ENCODE data around the gene DPEP3. TPM values are rescaled to one million over a fixed set of nuclear protein-coding genes. Genes with fewer than 3 reads are reported as not detected.

The DPEP3 gene
- total RNA-seq, 1 experiment from 2014 or later: 1.6 TPM

DNA sequence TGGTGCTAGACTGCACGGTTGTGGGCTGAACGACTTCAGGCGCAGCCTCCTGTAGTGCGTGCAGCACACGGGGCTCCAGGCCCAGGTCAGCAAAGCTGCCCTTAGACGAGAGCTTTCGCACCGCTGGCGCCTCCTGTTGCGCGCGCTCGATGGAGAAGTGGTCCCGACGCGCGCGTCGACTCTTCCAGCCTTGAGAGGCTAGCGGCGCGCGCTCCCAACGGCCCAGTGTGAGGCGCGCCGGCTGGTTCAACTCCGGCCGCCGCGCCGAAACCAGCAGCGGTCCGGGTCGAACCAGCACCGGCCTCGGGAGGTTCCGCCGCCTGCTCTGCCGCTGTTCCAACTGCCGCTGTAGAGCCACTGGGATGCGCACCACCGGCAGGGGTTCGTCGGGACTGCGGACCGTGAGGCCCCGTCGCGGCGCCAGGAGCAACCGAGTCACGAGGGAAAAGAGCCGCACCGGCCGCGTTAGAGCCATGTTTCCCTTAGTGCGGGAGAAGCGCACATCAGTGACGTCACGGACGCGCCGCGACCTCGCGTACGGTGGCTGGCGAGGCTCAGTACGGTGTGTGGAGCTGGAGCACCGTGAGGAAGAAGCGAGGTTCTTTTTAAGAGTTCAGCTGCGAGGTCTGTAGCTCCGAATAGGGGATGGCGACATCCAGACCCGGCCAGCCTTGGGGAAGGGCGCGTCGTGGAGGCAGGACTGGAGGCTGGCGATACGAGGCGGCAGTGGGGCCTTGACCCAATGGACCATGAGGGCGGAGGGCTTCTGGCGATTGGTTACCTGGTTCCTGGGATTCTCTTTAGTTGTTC is 42.6 kb upstream of the DPEP3 start, which contains the start of the genes DDX28 and DUS2 (continued):
- TF ChIP-seq, protein P1, sequence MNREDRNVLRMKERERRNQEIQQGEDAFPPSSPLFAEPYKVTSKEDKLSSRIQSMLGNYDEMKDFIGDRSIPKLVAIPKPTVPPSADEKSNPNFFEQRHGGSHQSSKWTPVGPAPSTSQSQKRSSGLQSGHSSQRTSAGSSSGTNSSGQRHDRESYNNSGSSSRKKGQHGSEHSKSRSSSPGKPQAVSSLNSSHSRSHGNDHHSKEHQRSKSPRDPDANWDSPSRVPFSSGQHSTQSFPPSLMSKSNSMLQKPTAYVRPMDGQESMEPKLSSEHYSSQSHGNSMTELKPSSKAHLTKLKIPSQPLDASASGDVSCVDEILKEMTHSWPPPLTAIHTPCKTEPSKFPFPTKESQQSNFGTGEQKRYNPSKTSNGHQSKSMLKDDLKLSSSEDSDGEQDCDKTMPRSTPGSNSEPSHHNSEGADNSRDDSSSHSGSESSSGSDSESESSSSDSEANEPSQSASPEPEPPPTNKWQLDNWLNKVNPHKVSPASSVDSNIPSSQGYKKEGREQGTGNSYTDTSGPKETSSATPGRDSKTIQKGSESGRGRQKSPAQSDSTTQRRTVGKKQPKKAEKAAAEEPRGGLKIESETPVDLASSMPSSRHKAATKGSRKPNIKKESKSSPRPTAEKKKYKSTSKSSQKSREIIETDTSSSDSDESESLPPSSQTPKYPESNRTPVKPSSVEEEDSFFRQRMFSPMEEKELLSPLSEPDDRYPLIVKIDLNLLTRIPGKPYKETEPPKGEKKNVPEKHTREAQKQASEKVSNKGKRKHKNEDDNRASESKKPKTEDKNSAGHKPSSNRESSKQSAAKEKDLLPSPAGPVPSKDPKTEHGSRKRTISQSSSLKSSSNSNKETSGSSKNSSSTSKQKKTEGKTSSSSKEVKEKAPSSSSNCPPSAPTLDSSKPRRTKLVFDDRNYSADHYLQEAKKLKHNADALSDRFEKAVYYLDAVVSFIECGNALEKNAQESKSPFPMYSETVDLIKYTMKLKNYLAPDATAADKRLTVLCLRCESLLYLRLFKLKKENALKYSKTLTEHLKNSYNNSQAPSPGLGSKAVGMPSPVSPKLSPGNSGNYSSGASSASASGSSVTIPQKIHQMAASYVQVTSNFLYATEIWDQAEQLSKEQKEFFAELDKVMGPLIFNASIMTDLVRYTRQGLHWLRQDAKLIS (CRISPR knock-in tag; IDR thresholded peaks at IDR 0.05; ENCODE audit: borderline replicate concordance): no peak
- TF ChIP-seq, protein P2, sequence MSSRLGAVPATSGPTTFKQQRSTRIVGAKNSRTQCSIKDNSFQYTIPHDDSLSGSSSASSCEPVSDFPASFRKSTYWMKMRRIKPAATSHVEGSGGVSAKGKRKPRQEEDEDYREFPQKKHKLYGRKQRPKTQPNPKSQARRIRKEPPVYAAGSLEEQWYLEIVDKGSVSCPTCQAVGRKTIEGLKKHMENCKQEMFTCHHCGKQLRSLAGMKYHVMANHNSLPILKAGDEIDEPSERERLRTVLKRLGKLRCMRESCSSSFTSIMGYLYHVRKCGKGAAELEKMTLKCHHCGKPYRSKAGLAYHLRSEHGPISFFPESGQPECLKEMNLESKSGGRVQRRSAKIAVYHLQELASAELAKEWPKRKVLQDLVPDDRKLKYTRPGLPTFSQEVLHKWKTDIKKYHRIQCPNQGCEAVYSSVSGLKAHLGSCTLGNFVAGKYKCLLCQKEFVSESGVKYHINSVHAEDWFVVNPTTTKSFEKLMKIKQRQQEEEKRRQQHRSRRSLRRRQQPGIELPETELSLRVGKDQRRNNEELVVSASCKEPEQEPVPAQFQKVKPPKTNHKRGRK (CRISPR knock-in tag; IDR thresholded peaks at IDR 0.05; ENCODE audit: borderline replicate concordance): no peak
- TF ChIP-seq, protein P3, sequence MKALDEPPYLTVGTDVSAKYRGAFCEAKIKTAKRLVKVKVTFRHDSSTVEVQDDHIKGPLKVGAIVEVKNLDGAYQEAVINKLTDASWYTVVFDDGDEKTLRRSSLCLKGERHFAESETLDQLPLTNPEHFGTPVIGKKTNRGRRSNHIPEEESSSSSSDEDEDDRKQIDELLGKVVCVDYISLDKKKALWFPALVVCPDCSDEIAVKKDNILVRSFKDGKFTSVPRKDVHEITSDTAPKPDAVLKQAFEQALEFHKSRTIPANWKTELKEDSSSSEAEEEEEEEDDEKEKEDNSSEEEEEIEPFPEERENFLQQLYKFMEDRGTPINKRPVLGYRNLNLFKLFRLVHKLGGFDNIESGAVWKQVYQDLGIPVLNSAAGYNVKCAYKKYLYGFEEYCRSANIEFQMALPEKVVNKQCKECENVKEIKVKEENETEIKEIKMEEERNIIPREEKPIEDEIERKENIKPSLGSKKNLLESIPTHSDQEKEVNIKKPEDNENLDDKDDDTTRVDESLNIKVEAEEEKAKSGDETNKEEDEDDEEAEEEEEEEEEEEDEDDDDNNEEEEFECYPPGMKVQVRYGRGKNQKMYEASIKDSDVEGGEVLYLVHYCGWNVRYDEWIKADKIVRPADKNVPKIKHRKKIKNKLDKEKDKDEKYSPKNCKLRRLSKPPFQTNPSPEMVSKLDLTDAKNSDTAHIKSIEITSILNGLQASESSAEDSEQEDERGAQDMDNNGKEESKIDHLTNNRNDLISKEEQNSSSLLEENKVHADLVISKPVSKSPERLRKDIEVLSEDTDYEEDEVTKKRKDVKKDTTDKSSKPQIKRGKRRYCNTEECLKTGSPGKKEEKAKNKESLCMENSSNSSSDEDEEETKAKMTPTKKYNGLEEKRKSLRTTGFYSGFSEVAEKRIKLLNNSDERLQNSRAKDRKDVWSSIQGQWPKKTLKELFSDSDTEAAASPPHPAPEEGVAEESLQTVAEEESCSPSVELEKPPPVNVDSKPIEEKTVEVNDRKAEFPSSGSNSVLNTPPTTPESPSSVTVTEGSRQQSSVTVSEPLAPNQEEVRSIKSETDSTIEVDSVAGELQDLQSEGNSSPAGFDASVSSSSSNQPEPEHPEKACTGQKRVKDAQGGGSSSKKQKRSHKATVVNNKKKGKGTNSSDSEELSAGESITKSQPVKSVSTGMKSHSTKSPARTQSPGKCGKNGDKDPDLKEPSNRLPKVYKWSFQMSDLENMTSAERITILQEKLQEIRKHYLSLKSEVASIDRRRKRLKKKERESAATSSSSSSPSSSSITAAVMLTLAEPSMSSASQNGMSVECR (CRISPR knock-in tag; IDR thresholded peaks at IDR 0.05; ENCODE audit: borderline replicate concordance): peak; percentile 25; the same call in 1 of the 2 replicates
- TF ChIP-seq SMAD3 (CRISPR knock-in tag; IDR thresholded peaks at IDR 0.05; ENCODE audit: borderline replicate concordance) (peak; percentile 84; the same call in 1 of the 2 replicates), TCF7 (CRISPR knock-in tag; IDR thresholded peaks at IDR 0.05; ENCODE audit: low read depth) (no peak), NR2C2 (CRISPR knock-in tag; IDR thresholded peaks at IDR 0.05) (0 out of 2 replicates have a peak, but pooled peaks have one; percentile 19), CREM (CRISPR knock-in tag; IDR thresholded peaks at IDR 0.05) (peak; percentile 100), ZNF263 (CRISPR knock-in tag; IDR thresholded peaks at IDR 0.05; ENCODE audit: low read depth) (0 out of 2 replicates have a peak, but pooled peaks have one; percentile 37), ETV6 (CRISPR knock-in tag; IDR thresholded peaks at IDR 0.05) (peak; percentile 95), GTF2I (CRISPR knock-in tag; conservative IDR thresholded peaks at IDR 0.05) (no peak), ZNF416 (CRISPR knock-in tag; IDR thresholded peaks at IDR 0.05) (no peak), NFYB (CRISPR knock-in tag; conservative IDR thresholded peaks at IDR 0.05; ENCODE audit: low read depth) (no peak), FOXJ3 (CRISPR knock-in tag; IDR thresholded peaks at IDR 0.05; ENCODE audit: borderline replicate concordance) (no peak), SP1 (CRISPR knock-in tag; conservative IDR thresholded peaks at IDR 0.05) (peak; percentile 90), GRHL2 (CRISPR knock-in tag; IDR thresholded peaks at IDR 0.05; ENCODE audit: insufficient replicate concordance, severe bottlenecking) (no peak), RORB (CRISPR knock-in tag; IDR thresholded peaks at IDR 0.05) (no peak), ZNF317 (CRISPR knock-in tag; IDR thresholded peaks at IDR 0.05; ENCODE audit: borderline replicate concordance, low read depth) (no peak), ATF1 (CRISPR knock-in tag; IDR thresholded peaks at IDR 0.05) (peak; percentile 94; the same call in 1 of the 2 replicates), TEAD4 (CRISPR knock-in tag; IDR thresholded peaks at IDR 0.05) (peak; percentile 11; the same call in 1 of the 2 replicates), TP53 (CRISPR knock-in tag; IDR thresholded peaks at IDR 0.05) (peak; percentile 21; the same call in 1 of the 2 replicates), IRF2 (CRISPR knock-in tag; IDR thresholded peaks at IDR 0.05; ENCODE audit: borderline replicate concordance, low read depth) (no peak)
- TF ChIP-seq, protein P4, sequence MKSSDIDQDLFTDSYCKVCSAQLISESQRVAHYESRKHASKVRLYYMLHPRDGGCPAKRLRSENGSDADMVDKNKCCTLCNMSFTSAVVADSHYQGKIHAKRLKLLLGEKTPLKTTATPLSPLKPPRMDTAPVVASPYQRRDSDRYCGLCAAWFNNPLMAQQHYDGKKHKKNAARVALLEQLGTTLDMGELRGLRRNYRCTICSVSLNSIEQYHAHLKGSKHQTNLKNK (CRISPR knock-in tag; IDR thresholded peaks at IDR 0.05): no peak
- TF ChIP-seq, protein P5, sequence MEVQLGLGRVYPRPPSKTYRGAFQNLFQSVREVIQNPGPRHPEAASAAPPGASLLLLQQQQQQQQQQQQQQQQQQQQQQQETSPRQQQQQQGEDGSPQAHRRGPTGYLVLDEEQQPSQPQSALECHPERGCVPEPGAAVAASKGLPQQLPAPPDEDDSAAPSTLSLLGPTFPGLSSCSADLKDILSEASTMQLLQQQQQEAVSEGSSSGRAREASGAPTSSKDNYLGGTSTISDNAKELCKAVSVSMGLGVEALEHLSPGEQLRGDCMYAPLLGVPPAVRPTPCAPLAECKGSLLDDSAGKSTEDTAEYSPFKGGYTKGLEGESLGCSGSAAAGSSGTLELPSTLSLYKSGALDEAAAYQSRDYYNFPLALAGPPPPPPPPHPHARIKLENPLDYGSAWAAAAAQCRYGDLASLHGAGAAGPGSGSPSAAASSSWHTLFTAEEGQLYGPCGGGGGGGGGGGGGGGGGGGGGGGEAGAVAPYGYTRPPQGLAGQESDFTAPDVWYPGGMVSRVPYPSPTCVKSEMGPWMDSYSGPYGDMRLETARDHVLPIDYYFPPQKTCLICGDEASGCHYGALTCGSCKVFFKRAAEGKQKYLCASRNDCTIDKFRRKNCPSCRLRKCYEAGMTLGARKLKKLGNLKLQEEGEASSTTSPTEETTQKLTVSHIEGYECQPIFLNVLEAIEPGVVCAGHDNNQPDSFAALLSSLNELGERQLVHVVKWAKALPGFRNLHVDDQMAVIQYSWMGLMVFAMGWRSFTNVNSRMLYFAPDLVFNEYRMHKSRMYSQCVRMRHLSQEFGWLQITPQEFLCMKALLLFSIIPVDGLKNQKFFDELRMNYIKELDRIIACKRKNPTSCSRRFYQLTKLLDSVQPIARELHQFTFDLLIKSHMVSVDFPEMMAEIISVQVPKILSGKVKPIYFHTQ (CRISPR knock-in tag; IDR thresholded peaks at IDR 0.05): no peak
- TF ChIP-seq, protein P6, sequence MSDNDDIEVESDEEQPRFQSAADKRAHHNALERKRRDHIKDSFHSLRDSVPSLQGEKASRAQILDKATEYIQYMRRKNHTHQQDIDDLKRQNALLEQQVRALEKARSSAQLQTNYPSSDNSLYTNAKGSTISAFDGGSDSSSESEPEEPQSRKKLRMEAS (CRISPR knock-in tag; IDR thresholded peaks at IDR 0.05): peak; percentile 97
- TF ChIP-seq, protein P7, sequence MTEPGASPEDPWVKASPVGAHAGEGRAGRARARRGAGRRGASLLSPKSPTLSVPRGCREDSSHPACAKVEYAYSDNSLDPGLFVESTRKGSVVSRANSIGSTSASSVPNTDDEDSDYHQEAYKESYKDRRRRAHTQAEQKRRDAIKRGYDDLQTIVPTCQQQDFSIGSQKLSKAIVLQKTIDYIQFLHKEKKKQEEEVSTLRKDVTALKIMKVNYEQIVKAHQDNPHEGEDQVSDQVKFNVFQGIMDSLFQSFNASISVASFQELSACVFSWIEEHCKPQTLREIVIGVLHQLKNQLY (CRISPR knock-in tag; IDR thresholded peaks at IDR 0.05): no peak

All from WTC11 (cell line).